Measurements from ENCODE around the gene PTGES2.

GRCh38 chr9:128145951-128146351 lies 18.4 kb upstream of the PTGES2 start:
- TF ChIP-seq CTCF (IDR thresholded peaks at IDR 0.05; ENCODE audit: low read depth, low read length) (no peak), EZH2phosphoT487 (IDR thresholded peaks at IDR 0.05; ENCODE audit: low read depth) (no peak)

Data from OCI-LY3 (cell line).